ENCODE data around the gene ESYT2.

ESYT2 gene

DNA sequence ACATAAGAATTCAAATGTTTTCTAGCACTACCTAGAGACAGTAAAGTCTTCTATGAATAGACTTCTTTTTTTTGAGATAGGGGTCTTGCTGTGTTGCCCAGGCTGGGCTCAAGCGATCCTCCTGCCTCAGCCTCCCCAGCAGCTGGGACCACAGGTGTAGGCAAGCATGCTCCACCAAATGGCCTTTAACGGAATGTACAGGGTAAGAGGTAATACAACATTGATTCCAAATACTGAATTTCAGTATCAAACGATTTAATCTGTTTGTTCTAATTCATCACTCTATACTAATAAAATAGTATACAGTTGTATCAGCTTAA, 68.9 kb downstream of the ESYT2 start:
- DNase-seq, result no peak

DNA sequence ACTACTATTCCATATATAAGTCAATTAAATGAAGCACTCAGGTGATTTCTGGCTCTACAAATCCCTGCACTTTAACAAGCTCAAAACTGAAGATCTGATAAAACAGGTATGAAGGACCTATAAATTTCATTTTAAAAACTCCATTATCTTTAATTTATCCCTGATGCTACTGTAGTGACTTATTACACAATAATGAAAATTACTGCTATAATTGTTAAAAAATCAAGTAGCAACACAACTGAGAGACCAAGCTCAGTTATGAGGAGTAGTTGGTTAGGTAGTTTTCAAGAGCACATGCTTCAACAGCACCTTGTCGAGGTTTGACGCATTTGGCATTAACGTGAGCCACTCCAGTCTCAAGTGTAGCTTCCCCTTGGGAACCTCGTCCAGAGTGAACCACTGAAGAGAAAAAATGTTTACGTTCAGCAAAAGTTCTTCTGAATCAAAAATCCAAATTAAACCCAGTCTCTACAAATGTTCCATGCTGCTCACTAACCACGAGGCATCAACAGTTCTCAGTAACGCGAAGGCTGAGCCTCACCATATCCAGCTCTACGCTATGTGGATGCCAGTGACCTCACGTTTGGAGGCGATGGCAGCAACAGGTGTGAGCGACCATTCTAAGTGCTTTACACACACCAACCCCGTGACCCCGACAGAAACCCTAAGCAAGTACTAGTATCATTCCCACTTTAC, 69.4 kb downstream of the ESYT2 start:
- no peak for DNase-seq

- DNase-seq, result no peak
Observed at GRCh38 chr7:158759245-158759614, 70.1 kb downstream of the ESYT2 start.

GRCh38 chr7:158758586-158759244, 70.6 kb downstream of the ESYT2 start:
- DNase-seq, result no peak

DNA sequence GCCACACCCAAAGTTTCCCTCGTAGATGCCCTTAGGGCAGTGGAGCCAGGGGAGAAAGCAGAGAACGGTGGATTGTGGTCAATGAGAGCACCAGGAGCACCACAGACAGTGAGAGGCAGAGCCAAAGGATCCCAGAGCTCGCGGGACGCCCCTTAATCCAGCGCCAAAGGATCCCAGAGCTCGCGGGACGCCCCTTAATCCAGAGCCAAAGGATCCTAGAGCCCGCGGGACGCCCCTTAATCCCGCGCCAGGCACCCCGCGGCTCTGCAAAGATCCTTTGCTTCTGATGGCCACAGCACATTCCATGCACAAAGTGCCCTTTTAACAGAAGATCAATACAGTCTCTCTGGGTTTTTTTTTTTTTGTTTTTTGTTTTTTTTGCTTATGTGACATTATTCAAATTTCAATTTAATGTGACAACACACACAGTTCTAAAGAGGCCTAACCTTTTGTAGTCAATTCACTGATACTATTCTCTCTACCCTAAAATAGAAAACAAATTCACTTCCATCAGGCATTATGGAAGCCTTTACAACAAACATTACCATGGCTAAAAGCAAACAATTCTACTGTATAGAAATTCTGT, 71.8 kb downstream of the ESYT2 start:
- no peak for DNase-seq

- DNase-seq, result no peak
Observed at GRCh38 chr7:158754746-158755444, 74.4 kb downstream of the ESYT2 start.

- no peak for DNase-seq
Observed at GRCh38 chr7:158753900-158754299, 75.4 kb downstream of the ESYT2 start.

DNA sequence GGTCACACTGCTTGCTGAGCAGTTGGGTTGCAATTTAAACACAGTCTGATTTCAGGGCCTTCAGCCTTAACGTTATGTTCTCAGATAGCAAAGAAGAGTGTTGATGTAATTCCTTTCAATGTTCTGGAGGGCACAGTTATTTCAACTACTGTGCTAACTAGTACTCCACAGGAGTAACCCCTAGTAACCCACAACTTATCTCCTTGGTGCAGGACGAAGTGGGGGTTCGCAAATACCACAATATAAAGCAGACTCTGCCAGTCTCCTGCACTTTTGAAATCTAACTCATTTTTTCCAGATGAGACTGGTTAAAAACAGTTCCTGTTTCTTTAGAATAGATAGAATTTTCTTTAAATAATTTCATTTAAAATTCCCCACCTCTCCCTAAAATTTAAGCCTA, 77.6 kb downstream of the ESYT2 start:
- no peak for DNase-seq

- no peak for DNase-seq
Observed at GRCh38 chr7:158751199-158751598, 78.1 kb downstream of the ESYT2 start.

GRCh38 chr7:158750702-158751101, 78.6 kb downstream of the ESYT2 start:
- DNase-seq, result no peak

DNA sequence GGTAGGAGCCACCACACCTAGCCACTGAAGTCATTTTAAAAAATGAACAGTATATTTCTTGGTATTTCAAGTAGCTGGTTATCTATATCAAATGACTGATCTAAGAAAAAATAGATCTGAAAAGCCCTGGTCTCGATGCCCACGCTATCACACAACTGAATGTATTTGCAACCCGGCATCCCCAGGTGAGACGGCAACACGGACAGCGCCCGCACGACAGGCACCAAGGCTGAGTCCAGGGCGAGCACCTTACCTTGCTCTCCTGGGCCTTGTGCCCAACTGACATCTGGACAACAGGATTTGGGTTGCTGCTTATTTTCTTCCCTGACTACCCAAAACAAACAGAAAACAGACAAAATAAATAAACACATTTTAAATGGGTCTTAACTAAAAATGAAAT, 79.9 kb downstream of the ESYT2 start:
- no peak for DNase-seq

DNA sequence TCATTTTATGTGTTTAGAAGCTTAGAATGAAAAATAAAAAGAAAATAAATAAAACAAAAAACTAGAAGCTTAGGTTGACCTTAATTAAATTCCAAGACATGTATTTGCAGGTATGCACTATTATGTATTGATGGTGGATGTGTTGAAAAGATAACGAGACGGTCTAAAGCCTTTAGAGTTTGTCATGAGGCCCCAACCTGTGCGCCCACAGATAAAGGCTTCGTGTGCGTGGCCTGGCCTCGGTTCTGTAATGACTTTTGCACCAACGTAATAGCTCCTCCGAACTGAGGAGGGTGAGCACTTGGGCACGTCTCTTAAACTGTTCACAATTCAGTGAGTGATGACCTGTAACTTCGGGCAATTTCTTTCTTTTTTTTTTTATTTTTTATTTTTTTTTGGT, 81.0 kb downstream of the ESYT2 start:
- DNase-seq, result no peak

GRCh38 chr7:158747408-158747807, 81.9 kb downstream of the ESYT2 start:
- no peak for DNase-seq

- no peak for DNase-seq
Observed at GRCh38 chr7:158746957-158747356, 82.4 kb downstream of the ESYT2 start.

DNA sequence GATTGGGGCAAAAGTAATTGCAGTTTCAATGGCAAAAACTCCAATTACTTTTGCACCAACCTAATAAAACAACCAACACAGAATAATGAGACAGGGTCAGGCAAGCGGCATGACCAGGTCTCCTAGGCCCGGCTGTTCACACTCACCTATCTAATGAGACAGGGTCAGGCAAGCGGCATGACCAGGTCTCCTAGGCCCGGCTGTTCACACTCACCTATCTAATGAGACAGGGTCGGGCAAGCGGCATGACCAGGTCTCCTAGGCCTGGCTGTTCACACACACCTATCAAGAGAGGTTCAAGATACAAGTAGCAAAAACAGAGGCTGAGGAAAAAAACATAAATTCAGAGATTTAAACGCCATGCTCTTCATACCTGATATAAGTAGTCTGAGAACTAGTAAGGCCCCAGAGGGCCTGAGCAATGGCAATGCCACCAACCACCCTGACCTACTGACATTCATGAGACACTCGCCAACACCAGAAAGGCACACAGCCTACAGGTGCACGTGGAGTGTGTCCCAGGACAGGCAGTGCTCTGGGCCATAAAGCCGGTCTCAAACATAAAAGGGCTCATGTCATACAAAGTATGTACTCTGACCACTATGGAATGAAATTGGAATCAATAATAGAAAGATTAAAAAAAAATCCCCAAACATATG, 84.1 kb downstream of the ESYT2 start:
- no peak for DNase-seq

- DNase-seq, result no peak
Observed at GRCh38 chr7:158744070-158744469, 85.2 kb downstream of the ESYT2 start.

- no peak for DNase-seq
Observed at GRCh38 chr7:158743219-158743618, 86.1 kb downstream of the ESYT2 start.

DNA sequence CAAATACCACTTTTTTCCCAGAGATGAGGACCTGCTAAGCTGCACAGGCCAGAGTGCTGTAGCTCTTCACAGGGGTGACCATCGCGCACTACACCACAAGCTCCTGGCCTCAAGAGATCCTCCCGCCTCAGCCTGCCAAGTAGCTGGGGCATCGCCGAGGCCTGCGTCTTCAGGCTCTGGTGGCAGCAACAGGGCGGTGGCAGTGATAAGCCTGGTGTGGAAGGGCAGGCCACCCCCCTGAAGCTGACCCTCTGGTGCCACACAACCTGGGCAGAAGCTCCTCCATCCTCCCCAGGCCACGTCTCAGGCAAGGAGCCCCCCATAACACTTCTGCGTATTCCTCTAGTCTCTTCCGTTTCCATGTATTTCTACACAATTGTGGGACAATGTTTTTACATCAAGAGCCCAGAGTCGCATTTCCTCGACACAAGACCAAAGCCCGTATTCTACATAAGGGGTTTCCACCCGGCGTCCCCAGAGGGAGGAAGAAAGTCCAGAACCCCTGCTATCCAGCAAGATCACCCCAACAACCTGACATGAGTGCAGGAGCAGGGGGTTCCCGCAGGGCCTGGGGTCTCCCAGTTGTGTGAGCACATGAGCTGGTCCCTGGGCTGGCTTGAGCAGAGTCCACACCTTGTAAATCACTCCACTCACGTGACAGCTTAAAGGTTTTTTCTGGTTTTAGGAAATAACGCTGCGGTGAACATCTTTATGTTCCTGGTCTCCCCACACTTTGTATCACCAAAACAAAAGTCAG, 87.1 kb downstream of the ESYT2 start:
- no peak for DNase-seq

DNA sequence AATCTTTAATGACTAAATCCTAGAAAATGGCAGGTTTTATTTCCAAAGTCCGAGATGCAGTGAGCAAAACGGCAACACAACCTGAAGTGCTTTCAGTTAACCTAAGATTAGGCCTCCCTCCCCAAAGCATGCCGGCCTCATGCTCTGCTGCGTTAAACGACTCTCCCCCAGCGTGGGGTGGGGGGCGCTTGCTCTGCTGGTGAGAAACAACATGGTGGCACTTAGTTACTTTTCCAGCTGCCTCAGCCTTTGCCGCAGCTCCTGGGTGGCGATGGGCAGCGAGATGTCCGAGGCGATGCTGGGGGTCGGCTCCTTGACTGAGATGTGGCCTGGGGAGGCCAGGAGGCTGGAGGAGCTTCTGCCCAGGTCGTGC, 88.0 kb downstream of the ESYT2 start:
- DNase-seq, result no peak

DNA sequence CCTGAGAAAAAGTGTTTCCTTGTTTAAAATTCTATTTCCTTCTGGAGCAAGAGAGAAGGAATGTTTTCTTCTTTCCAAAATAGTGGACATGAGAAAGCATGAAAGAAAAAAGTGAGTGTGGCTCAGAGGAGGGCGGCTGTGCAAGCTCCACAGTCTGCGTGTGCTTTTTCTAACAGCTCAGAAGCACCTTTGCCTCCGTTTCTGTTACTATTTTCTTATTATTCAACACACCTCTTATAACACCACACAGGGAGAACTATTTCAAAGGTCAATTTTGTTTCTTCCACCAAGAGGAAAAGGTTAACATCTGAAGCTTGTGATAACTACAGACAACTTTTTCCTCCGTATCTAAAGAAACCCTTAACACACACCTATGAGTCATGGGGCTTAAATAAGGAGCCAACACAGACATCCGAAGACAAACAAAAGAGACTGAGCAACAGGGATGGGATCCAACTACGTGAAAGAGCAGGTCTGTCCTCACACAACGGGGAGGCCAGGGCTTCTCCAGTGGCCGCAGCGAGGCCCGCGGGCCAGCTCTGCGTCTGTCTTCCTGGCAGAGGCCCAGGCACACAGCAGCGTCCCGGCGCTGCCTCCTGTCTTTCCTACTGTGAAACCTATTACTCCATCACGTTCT, 88.5 kb downstream of the ESYT2 start:
- DNase-seq, result no peak

DNA sequence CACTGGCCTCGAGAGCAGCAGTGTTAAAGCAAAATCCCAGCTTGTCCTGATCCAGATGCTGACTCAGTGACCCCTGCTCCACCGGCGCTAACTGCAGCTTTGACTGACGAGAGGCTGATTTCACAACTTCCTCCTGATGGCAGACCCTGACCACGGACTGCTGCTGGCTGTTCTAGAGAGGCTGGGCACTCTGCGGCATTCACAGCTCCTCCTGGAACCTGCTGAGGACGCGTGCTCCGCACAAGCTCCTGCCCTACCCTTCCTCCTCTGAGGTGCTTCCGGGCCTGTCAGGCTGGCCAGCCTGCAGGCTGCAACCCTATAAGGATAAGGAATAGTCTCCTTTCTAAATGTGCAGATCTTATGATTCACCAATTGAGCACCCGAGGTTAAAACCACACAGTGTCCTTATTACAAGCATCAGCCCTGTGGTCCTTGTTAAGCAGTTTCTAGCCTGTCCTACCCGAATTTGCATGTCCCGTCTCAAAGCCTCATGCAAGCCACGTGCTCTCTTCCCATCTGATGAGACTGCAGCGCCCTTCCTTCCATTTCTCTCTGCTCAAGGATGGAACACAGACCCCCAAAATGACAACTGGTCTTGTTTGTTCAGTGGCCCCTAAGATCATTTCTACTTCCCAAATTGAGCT, 89.2 kb downstream of the ESYT2 start:
- peak; percentile 34 for DNase-seq

- DNase-seq, result no peak
Observed at GRCh38 chr7:158738841-158739240, 90.5 kb downstream of the ESYT2 start.

All from SIG-M5 (cell line).